ENCODE data around the gene NENF.
"Not testable (repeated sequence)": the region's sequence is repeated elsewhere in the genome, so short reads cannot be mapped to it uniquely, and the experiment has no call there.

The NENF gene

GRCh38 chr1:212461916-212462660, 29.4 kb downstream of the NENF start:
- no peak for DNase-seq

GRCh38 chr1:212463565-212464285, 31.0 kb downstream of the NENF start:
- DNase-seq: no peak

GRCh38 chr1:212465311-212465710, 32.6 kb downstream of the NENF start:
- no peak for DNase-seq

GRCh38 chr1:212466437-212466836, 33.7 kb downstream of the NENF start:
- no peak for DNase-seq

- no peak for DNase-seq
Observed at GRCh38 chr1:212466898-212467650, 34.4 kb downstream of the NENF start.

- DNase-seq: no peak
Observed at GRCh38 chr1:212467843-212468482, 35.2 kb downstream of the NENF start.

- DNase-seq: no peak
Observed at GRCh38 chr1:212470059-212470458, 37.3 kb downstream of the NENF start.

- DNase-seq: no peak
Observed at GRCh38 chr1:212471286-212471685, 38.6 kb downstream of the NENF start.

GRCh38 chr1:212471891-212472675, 39.4 kb downstream of the NENF start:
- no peak for DNase-seq

- DNase-seq: no peak
Observed at GRCh38 chr1:212473729-212474128, 41.0 kb downstream of the NENF start.

- DNase-seq: no peak
Observed at GRCh38 chr1:212475151-212475550, 42.4 kb downstream of the NENF start.

GRCh38 chr1:212475831-212476230, 43.1 kb downstream of the NENF start:
- DNase-seq: not testable (repeated sequence)

GRCh38 chr1:212477014-212477679, 44.4 kb downstream of the NENF start:
- peak; percentile 80 for DNase-seq

GRCh38 chr1:212477680-212478466, 45.2 kb downstream of the NENF start:
- DNase-seq: no peak

GRCh38 chr1:212478467-212479025, 45.8 kb downstream of the NENF start:
- no peak for DNase-seq

- DNase-seq: no peak
Observed at GRCh38 chr1:212479188-212479587, 46.5 kb downstream of the NENF start.

- DNase-seq: not testable (repeated sequence)
Observed at GRCh38 chr1:212480711-212481437, 48.2 kb downstream of the NENF start.

GRCh38 chr1:212481438-212481767, 48.7 kb downstream of the NENF start:
- DNase-seq: no peak

GRCh38 chr1:212482006-212482636, 49.4 kb downstream of the NENF start:
- no peak for DNase-seq
